OCI-LY3 (cell line): ENCODE results near the gene B4GALNT1.

Experiments used
- H2AFZ ChIP-seq: fragments of 200-600, 300-600 bp; shearing (Covaris generic); 2 replicates; pipeline ENCODE4 v1.6.0; 2014; ENCODE audit warnings: antibody characterized with exemption, low read depth, low read length
- H3K27ac ChIP-seq: fragments of 200-600, 300-600 bp; sonication (generic); 2 replicates; pipeline ENCODE4 v1.5.1; 2014; ENCODE audit warnings: mild to moderate bottlenecking, low read length, moderate library complexity, mixed read lengths
- H3K27me3 ChIP-seq: fragments of 200-600, 300-600 bp; sonication (generic); 2 replicates; pipeline ENCODE4 v1.6.1; 2014; ENCODE audit warnings: low read depth, low read length, mixed read lengths
- H3K36me3 ChIP-seq: fragments of 200-600, 300-600 bp; sonication (generic); replicated peaks from 2 replicates; pipeline ENCODE3; 2014; ENCODE audit warnings: low read depth, low read length, mixed read lengths
- H3K4me1 ChIP-seq: fragments of 300-600, 200-600 bp; sonication (generic); 2 replicates; pipeline ENCODE4 v1.6.1; 2014; ENCODE audit warnings: low read length, mixed read lengths
- H3K4me2 ChIP-seq: fragments of 200-600, 300-600 bp; sonication (generic); 2 replicates; pipeline ENCODE4 v1.6.1; 2014; ENCODE audit warnings: low read length, mixed read lengths
- H3K4me3 ChIP-seq: fragments of 300-600, 200-600 bp; sonication (generic); 2 replicates; pipeline ENCODE4 v1.5.1; 2014; ENCODE audit warnings: antibody characterized with exemption, mild to moderate bottlenecking, low read length, moderate library complexity
- H3K79me2 ChIP-seq: fragments of 300-600, 200-600 bp; shearing (Covaris generic); 2 replicates; pipeline ENCODE4 v1.6.1; 2014; ENCODE audit warnings: mild to moderate bottlenecking, low read length, mixed read lengths
- H3K9ac ChIP-seq: fragments of 300-600, 200-600 bp; shearing (Covaris generic); 2 replicates; pipeline ENCODE4 v1.6.0; 2014; ENCODE audit warnings: mild to moderate bottlenecking, low read length, moderate library complexity
- H3K9me3 ChIP-seq: fragments of 200-600, 300-600 bp; shearing (Covaris generic); 2 replicates; pipeline ENCODE4 v1.6.1; 2014; ENCODE audit warnings: low read length, mixed read lengths; ENCODE audit not compliant: insufficient read depth
- H4K20me1 ChIP-seq: fragments of 200-600, 300-600 bp; sonication (generic); 2 replicates; pipeline ENCODE4 v1.6.1; 2016; ENCODE audit warnings: low read length, mixed read lengths; ENCODE audit not compliant: insufficient read depth
- CTCF ChIP-seq: fragments of 200-600, 300-600 bp; sonication (generic); IDR thresholded peaks from 2 replicates; pipeline ENCODE4 v1.5.1; 2014; ENCODE audit warnings: antibody characterized with exemption, low read length, low read depth
- EZH2phosphoT487 ChIP-seq: fragments of 200-600 bp; shearing (Covaris generic); IDR thresholded peaks from 2 replicates; pipeline ENCODE4 v1.6.1; 2018; ENCODE audit warnings: antibody characterized with exemption, mixed run types, low read depth

Gene B4GALNT1

GRCh38 chr12:57628280-57629191 is 4.5 kb downstream of the B4GALNT1 start:
- H3K4me3 ChIP-seq = no peak overlapping the region
- H3K79me2 ChIP-seq = no peaks in the 10 kb centered on the region
- H3K9ac ChIP-seq = no peak overlapping the region
- no peak overlapping the region for H3K27ac ChIP-seq
- H3K36me3 ChIP-seq = no peaks in the 10 kb centered on the region
- no peaks in the 10 kb centered on the region for H4K20me1 ChIP-seq
- H3K27me3 ChIP-seq = no peaks in the 10 kb centered on the region
- peaks cover 7% of the 10 kb centered on the region; the same call in 1 of the 2 replicates for H3K4me1 ChIP-seq
- H3K9me3 ChIP-seq = no peaks in the 10 kb centered on the region
- TF ChIP-seq CTCF (no peak), EZH2phosphoT487 (no peak)
- no peak overlapping the region for H3K4me2 ChIP-seq
- H2AFZ ChIP-seq = no peak overlapping the region

DNA sequence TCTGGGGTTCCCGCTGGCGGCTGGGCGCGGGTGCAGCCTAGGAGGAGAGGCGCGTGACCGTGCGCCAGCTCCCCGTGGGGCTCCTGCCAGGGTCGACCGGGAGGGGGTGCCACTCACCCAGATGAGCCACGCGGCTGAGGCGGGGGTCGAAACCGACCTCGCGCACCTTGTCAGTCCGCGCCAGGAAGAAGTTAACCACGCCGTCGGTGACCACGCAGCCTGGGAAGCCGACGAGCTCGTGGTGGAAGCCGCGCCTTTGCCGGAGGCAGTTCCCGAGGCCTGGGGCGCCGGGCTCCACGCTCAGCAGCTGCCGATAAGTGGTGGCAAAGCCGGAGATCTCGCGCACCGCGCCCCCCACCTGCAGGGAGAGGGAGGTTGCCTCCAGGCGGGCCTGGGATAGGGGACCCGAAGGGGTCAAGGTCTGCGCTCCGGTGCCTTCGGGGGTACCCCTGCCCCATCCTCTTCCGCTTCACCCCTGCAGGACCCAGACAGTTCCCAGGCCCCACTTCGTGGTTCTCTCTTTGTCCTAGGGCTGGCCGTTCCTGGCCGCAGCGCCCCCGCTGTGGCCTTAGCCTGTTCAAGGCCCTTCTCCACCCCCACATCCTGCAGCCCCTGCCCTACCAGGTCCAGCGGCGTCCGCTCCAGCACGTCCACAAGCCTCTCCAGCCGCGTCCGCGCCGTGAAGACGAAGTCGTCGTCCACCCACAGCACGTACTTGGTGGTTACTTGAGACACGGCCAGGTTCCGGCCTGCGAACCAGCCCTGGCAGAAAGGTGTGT is 5.3 kb downstream of the B4GALNT1 start:
- Histone ChIP-seq H3K27me3 (no peaks in the 10 kb centered on the region), H3K9me3 (no peaks in the 10 kb centered on the region), H3K4me2 (no peak overlapping the region), H3K36me3 (no peaks in the 10 kb centered on the region), H2AFZ (no peak overlapping the region), H3K9ac (no peak overlapping the region), H3K4me1 (0 out of 2 replicates have a peak, but pooled peaks cover 3% of the 10 kb centered on the region), H3K4me3 (no peak overlapping the region), H3K79me2 (no peaks in the 10 kb centered on the region), H4K20me1 (no peaks in the 10 kb centered on the region), H3K27ac (no peak overlapping the region)
- TF ChIP-seq EZH2phosphoT487 (no peak), CTCF (no peak)

DNA sequence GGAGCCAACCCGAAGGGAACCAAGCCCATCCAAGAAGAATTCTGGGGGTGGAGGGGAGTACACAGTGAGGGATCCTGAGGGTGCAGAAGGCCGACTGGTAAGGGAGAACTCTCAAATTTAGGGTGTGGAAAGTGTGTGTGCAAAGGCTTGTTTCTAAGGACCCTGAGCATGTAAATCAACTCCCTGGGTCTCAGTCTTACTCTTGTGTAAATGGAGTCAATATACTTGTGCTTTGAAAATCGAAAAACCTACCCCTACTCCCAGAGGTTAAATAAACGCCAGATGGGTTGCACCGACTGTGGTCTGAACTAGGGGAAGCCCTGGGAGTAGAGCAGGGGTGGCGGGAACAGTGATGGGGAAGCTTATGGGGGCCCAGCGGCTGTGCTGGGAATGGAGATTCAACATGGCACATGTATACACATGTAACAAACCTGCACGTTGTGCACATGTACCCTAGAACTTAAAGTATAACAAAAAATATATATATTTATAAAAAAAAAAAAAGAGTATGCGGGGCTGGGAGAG is 6.0 kb downstream of the B4GALNT1 start:
- Histone ChIP-seq H4K20me1 (no peaks in the 10 kb centered on the region), H2AFZ (no peak overlapping the region), H3K9me3 (no peaks in the 10 kb centered on the region), H3K4me2 (no peak overlapping the region), H3K27ac (no peak overlapping the region), H3K9ac (no peak overlapping the region), H3K27me3 (no peaks in the 10 kb centered on the region), H3K4me1 (no peaks in the 10 kb centered on the region), H3K79me2 (no peaks in the 10 kb centered on the region), H3K36me3 (no peaks in the 10 kb centered on the region), H3K4me3 (no peak overlapping the region)
- TF ChIP-seq CTCF = no peak
- no peak for TF ChIP-seq EZH2phosphoT487
